SU-DHL-6 (cell line): ENCODE measurements around the gene GSN.

ENCODE experiments used
- H2AFZ ChIP-seq: fragments of 200-600 bp; sonication (generic); 2 replicates; pipeline ENCODE4 v1.6.1; 2014; ENCODE audit warnings: low read depth, mild to moderate bottlenecking, moderate library complexity, mixed read lengths, antibody characterized with exemption, low read length; ENCODE audit not compliant: severe bottlenecking
- H3F3A ChIP-seq: fragments of 200-600 bp; shearing (Covaris generic); 2 replicates; pipeline ENCODE4 v1.6.0; 2016; ENCODE audit warnings: antibody characterized with exemption, mild to moderate bottlenecking; ENCODE audit not compliant: insufficient read depth
- H3K27ac ChIP-seq: fragments of 200-600 bp; sonication (generic); 2 replicates; pipeline ENCODE4 v1.5.1; 2016; ENCODE audit warnings: low read depth, mild to moderate bottlenecking, low read length, moderate library complexity, mixed read lengths
- H3K27me3 ChIP-seq: fragments of 200-600 bp; sonication (generic), shearing (Covaris generic); 2 replicates; pipeline ENCODE4 v1.6.0; 2014; ENCODE audit warnings: mild to moderate bottlenecking, low read length
- H3K36me3 ChIP-seq: fragments of 200-600 bp; sonication (generic); 2 replicates; pipeline ENCODE4 v1.6.1; 2014; ENCODE audit warnings: mild to moderate bottlenecking, low read length, mixed read lengths
- H3K4me2 ChIP-seq: fragments of 300-600, 200-600 bp; shearing (Covaris generic), sonication (generic); 2 replicates; pipeline ENCODE4 v1.6.0; 2014; ENCODE audit warnings: low read length, low read depth, mild to moderate bottlenecking; ENCODE audit not compliant: poor library complexity, severe bottlenecking
- H3K4me3 ChIP-seq: fragments of 200-600 bp; sonication (generic); 2 replicates; pipeline ENCODE4 v1.5.1; 2014; ENCODE audit warnings: antibody characterized with exemption, low read length, mild to moderate bottlenecking, mixed read lengths; ENCODE audit not compliant: insufficient read depth, poor library complexity, severe bottlenecking
- H3K79me2 ChIP-seq: fragments of 200-600 bp; sonication (generic); 2 replicates; pipeline ENCODE4 v1.6.1; 2014; ENCODE audit warnings: mild to moderate bottlenecking, low read length, moderate library complexity; ENCODE audit not compliant: insufficient read depth
- H3K9ac ChIP-seq: fragments of 200-600 bp; sonication (generic); 2 replicates; pipeline ENCODE4 v1.7.0; 2014; ENCODE audit warnings: mild to moderate bottlenecking, low read length
- H3K9me2 ChIP-seq: fragments of 200-600 bp; sonication (generic); replicated peaks from 2 replicates; pipeline ENCODE4 v1.6.1; 2014; ENCODE audit warnings: low read length; ENCODE audit not compliant: insufficient read depth
- H3K9me3 ChIP-seq: fragments of 200-600 bp; sonication (generic); 2 replicates; pipeline ENCODE4 v1.6.1; 2014; ENCODE audit warnings: low read length, mixed read lengths; ENCODE audit not compliant: insufficient read depth
- H4K20me1 ChIP-seq: fragments of 200-600 bp; sonication (generic); 2 replicates; pipeline ENCODE4 v1.6.1; 2014; ENCODE audit warnings: low read depth, mild to moderate bottlenecking, antibody characterized with exemption, low read length, moderate library complexity, mixed read lengths
- EZH2phosphoT487 ChIP-seq: fragments of 200-600 bp; sonication (generic), shearing (Covaris generic); conservative IDR thresholded peaks from 2 replicates; pipeline ENCODE4 v1.6.1; 2018; ENCODE audit warnings: mild to moderate bottlenecking, antibody characterized with exemption, low read length, moderate library complexity, mixed read lengths
- TF ChIP-seq, protein P1 (sequence below): fragments of 200-600 bp; sonication (generic); IDR thresholded peaks from one replicate; pipeline ENCODE4 v1.5.1; 2017; ENCODE audit warnings: antibody characterized with exemption, mild to moderate bottlenecking, low read length, moderate library complexity; ENCODE audit not compliant: insufficient read depth, poor library complexity, severe bottlenecking

GSN gene

DNA sequence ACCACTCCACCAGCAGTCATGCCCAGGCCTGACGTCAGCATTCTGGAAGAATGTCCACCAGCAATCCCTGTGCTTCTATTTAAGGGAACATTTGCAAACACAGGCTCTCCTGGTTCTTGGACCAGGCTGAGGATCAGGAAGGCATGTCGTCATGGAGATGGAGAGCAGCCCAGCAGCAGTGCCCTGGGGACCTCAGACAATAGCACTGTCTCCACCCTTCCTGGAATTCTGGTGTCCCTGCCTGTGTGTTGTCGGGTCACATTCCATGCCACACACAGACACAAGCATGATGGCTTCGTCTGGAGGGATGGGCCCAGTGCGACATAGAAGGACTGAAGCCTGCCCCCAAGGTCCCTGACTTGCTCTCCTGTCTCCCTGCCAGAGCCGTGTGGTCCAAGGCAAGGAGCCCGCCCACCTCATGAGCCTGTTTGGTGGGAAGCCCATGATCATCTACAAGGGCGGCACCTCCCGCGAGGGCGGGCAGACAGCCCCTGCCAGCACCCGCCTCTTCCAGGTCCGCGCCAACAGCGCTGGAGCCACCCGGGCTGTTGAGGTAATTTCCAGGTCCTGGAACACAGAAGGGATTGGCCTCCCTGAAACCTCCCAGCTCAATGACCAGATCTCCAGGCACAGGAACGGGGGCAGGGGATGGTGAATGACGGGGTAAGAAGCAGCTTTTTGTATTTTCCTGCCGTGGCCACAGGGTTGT, 58.3 kb downstream of the GSN start:
- no peaks in the 10 kb centered on the region for H3K36me3 ChIP-seq
- no peak overlapping the region for H3K4me2 ChIP-seq
- no peak overlapping the region for H3K9ac ChIP-seq
- H3K27ac ChIP-seq, result no peak overlapping the region
- H3F3A ChIP-seq, result no peaks in the 10 kb centered on the region
- no peaks in the 10 kb centered on the region for H3K9me3 ChIP-seq
- no peak for TF ChIP-seq EZH2phosphoT487
- TF ChIP-seq, protein P1, sequence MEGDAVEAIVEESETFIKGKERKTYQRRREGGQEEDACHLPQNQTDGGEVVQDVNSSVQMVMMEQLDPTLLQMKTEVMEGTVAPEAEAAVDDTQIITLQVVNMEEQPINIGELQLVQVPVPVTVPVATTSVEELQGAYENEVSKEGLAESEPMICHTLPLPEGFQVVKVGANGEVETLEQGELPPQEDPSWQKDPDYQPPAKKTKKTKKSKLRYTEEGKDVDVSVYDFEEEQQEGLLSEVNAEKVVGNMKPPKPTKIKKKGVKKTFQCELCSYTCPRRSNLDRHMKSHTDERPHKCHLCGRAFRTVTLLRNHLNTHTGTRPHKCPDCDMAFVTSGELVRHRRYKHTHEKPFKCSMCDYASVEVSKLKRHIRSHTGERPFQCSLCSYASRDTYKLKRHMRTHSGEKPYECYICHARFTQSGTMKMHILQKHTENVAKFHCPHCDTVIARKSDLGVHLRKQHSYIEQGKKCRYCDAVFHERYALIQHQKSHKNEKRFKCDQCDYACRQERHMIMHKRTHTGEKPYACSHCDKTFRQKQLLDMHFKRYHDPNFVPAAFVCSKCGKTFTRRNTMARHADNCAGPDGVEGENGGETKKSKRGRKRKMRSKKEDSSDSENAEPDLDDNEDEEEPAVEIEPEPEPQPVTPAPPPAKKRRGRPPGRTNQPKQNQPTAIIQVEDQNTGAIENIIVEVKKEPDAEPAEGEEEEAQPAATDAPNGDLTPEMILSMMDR, result no peak
- H3K9me2 ChIP-seq, result no peaks in the 10 kb centered on the region
- H3K79me2 ChIP-seq, result no peaks in the 10 kb centered on the region
- H3K4me3 ChIP-seq, result no peak overlapping the region
- H3K27me3 ChIP-seq, result no peaks in the 10 kb centered on the region
- no peaks in the 10 kb centered on the region for H4K20me1 ChIP-seq
- no peak overlapping the region for H2AFZ ChIP-seq

DNA sequence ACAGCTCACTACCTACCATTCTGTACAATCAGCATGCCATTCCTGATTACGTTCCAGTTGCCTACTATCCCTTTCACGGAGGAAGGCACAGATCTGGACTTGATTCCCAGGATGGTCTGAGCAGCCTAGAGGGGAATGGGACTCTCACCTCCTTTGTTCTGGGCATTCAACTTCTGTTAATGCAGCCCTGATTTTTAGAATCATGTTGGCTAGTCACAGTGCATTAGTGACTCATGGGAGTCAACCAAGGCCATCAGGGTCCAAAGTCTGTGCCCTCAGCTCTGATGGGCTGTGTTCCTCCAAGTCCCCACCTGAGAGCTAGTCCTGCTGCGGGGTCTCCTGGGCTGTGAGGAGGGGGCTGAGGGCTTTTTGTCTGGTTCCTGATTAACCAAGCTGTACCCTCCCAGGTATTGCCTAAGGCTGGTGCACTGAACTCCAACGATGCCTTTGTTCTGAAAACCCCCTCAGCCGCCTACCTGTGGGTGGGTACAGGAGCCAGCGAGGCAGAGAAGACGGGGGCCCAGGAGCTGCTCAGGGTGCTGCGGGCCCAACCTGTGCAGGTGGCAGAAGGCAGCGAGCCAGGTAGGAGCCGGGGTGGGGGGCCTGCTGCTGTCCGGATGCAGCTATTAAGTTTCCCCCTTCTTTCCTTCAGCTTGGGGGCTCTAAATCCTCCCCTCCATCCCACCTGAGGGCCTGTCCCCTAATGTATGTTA, 59.1 kb downstream of the GSN start:
- H2AFZ ChIP-seq, result no peak overlapping the region
- H3K36me3 ChIP-seq, result no peaks in the 10 kb centered on the region
- H3K27ac ChIP-seq, result no peak overlapping the region
- no peak for TF ChIP-seq EZH2phosphoT487
- TF ChIP-seq, protein P1, result no peak
- H3K4me3 ChIP-seq, result no peak overlapping the region
- H4K20me1 ChIP-seq, result no peaks in the 10 kb centered on the region
- H3K27me3 ChIP-seq, result no peaks in the 10 kb centered on the region
- H3K79me2 ChIP-seq, result no peaks in the 10 kb centered on the region
- no peaks in the 10 kb centered on the region for H3F3A ChIP-seq
- no peak overlapping the region for H3K9ac ChIP-seq
- H3K9me3 ChIP-seq, result no peaks in the 10 kb centered on the region
- H3K9me2 ChIP-seq, result no peaks in the 10 kb centered on the region
- H3K4me2 ChIP-seq, result no peak overlapping the region

DNA sequence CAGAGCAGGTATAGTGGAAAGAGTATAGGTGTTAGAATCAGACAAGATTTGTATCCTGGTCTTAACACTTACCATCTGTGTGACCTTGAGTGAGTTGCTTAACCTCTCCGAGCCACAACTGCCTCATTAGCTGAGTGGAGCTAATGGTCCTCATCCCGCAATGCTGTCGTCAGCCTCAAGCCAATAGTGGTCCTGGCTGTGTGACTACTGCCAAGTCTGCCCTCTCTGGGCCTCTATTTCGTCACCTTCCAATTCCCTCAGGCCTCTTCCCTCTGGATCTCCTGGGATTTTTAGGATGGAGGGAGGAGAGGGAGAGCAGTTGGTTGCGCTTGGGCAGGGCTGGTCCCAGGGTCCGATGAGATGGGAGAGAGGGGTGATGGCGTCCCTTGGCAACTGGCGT, 60.5 kb downstream of the GSN start:
- H3K9ac ChIP-seq, result no peak overlapping the region
- no peak overlapping the region for H3K4me2 ChIP-seq
- H2AFZ ChIP-seq, result no peak overlapping the region
- TF ChIP-seq EZH2phosphoT487, result no peak
- TF ChIP-seq, protein P1, result no peak
- H3K27me3 ChIP-seq, result no peaks in the 10 kb centered on the region
- no peaks in the 10 kb centered on the region for H3F3A ChIP-seq
- no peaks in the 10 kb centered on the region for H3K36me3 ChIP-seq
- no peaks in the 10 kb centered on the region for H3K9me3 ChIP-seq
- no peak overlapping the region for H3K4me3 ChIP-seq
- no peak overlapping the region for H3K27ac ChIP-seq
- no peaks in the 10 kb centered on the region for H4K20me1 ChIP-seq
- H3K79me2 ChIP-seq, result no peaks in the 10 kb centered on the region
- no peaks in the 10 kb centered on the region for H3K9me2 ChIP-seq
